CD4-positive, alpha-beta T cell treated with Interleukin-4 for 1 hour (primary cell): ENCODE results near the gene BCL11A.

Source experiments
- DNase-seq, 2 donors: peaks; one replicate each; pipeline ENCODE4 v3.0.0-alpha.2; 2020 to 2022

The BCL11A gene

DNA sequence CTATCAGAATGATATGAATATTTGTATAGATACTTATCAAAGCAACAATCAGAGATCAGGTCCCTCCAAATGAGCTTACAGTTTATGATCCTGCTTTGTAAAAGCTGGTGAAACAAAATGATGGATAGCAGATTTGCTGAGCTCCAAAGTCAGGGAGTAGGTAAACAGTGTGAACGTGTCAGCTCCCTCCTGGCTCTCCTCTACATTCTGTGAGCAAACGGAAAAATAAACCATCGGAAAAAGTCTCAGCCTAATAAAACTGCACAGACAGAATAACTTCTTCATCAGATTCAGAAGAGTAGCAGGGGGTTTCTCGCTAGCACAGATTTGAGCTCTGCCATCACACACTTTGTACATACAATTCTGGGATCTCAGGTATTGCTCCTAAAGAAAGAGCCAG, 51.3 kb downstream of the BCL11A start:
- no peak for DNase-seq

GRCh38 chr2:60500861-60501260, 52.6 kb downstream of the BCL11A start:
- no peak for DNase-seq

- no peak for DNase-seq
Observed at GRCh38 chr2:60499651-60500265, 53.7 kb downstream of the BCL11A start.

DNA sequence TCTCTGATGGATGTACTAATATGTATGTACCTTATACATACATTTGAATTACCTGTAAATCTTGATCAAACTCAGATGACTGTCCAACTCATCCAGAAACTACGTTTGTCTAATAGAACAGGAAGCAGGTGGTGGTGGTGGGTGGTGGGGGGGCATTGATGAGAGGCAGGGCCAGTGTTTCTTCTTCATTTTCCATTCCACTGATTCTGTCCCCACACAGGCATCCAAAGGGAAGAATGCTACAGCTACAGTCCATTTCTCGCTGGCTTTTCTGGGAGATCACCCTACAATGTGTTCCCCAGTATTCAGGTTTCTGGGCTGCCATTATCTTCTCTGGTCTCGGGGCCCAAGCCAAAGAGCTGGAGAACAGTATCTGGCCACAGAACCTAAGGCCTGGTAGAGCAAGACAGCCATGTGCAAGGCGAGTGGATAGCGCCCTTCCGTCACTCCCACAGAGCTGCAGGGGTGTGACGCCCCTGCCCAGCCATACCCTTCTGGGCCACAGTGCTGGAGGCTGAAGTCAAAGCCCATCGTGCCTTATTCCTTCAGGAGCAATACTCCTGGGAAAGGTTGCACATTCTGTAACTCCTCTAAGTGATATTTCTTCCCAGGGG, 54.5 kb downstream of the BCL11A start:
- DNase-seq = no peak

DNA sequence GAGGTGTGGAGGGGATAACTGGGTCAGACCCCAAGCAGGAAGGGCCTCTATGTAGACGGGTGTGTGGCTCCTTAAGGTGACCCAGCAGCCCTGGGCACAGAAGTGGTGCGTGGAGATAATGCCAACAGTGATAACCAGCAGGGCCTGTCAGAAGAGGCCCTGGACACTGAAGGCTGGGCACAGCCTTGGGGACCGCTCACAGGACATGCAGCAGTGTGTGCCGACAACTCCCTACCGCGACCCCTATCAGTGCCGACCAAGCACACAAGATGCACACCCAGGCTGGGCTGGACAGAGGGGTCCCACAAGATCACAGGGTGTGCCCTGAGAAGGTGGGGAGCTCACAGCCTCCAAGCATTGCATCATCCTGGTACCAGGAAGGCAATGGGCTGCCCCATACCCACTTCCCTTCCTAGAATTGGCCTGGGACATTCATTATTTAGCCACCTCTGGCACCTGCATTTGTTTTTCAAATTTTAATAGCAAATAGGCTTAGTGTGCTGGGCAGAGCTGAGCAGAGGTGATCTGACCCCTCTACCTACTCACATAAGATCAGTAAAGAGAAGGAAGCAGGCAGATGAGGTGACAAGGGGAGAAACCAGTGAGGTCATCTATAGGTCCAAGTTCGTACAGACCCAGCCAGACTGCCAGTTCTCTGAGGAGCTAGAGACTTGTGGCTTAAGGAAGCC, 55.2 kb downstream of the BCL11A start:
- DNase-seq = no peak

GRCh38 chr2:60497500-60497899, 56.0 kb downstream of the BCL11A start:
- no peak for DNase-seq

DNA sequence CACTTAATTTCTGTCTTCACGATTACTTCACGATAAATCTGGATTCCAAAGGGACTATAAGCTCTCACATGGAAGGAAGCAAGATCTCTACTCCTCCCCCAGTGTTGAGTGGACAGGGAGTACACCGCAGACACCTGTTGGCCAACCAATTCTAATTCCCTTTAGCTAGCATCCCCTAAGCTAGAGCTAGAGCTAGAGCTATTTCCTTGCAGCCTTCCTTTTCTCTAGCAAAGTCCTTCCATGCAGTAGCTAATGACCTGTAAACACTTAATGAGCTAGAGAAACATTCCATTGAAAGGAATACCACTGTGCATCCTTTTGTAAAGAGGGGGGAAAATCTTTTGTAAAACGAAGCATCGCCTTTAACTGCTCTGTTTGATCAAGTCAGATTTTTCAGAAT, 56.5 kb downstream of the BCL11A start:
- no peak for DNase-seq

DNA sequence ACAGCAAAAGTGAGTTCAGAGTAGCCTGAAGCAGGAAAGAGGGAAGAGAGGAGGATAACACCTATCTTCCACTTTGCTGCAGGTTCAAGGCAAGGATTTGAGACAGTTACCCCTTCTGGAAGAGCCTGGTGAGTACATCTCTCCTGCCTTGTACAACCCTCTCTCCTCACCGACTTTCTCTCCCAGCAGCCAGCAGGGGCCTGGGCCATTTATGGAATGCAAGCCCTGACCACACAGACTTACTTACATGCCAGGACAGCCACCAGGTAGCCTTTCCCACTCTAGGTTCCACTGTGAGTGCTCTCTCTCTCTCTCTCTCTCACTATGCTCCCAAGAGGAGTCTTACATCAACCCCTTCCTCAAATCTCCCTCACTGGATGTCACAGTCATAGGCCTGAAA, 57.0 kb downstream of the BCL11A start:
- no peak for DNase-seq

DNA sequence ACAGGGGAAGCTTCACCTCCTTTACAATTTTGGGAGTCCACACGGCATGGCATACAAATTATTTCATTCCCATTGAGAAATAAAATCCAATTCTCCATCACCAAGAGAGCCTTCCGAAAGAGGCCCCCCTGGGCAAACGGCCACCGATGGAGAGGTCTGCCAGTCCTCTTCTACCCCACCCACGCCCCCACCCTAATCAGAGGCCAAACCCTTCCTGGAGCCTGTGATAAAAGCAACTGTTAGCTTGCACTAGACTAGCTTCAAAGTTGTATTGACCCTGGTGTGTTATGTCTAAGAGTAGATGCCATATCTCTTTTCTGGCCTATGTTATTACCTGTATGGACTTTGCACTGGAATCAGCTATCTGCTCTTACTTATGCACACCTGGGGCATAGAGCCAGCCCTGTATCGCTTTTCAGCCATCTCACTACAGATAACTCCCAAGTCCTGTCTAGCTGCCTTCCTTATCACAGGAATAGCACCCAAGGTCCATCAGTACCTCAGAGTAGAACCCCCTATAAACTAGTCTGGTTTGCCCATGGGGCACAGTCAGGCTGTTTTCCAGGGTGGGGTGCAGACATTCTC, 58.3 kb downstream of the BCL11A start:
- no peak for DNase-seq

GRCh38 chr2:60493804-60494387, 59.6 kb downstream of the BCL11A start:
- DNase-seq = no peak

DNA sequence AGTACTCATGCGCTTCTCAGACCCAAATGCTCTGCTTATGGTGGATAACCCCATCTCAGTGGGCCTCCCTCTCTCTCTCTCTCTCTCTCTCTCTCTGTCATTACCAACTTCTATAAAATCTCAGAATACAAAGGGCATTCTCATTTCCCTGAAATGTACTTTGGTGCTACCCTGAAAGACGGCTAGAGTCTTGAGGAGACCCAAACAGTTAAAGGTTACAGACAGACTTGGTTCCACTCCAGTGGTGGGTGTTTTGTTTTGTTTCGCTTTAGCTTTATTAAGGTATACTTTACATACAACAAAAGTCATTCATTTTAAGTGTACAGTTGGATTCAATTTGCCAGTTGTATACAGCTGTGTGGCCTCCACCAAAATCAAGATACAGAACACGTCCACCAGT, 60.9 kb downstream of the BCL11A start:
- no peak for DNase-seq

DNA sequence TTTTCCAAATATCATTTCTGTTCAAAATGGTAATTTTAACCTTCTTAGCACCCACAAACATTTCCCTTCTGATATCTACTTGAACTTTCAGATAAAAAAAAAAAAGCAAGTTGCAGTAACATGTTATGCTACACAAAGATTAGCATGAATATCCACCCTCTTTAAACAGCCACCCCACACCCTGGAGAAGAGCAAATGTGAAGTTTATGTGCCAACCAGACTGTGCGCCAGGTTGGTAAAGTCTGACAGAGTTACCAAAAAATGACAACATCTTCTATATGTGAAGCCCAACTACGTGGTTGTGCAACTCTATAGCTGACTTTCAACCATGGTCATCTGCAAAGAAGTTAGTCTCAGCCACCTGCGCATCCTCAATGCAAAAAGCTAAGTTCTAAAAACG, 62.6 kb downstream of the BCL11A start:
- no peak for DNase-seq

GRCh38 chr2:60490441-60490840, 63.0 kb downstream of the BCL11A start:
- DNase-seq = no peak

DNA sequence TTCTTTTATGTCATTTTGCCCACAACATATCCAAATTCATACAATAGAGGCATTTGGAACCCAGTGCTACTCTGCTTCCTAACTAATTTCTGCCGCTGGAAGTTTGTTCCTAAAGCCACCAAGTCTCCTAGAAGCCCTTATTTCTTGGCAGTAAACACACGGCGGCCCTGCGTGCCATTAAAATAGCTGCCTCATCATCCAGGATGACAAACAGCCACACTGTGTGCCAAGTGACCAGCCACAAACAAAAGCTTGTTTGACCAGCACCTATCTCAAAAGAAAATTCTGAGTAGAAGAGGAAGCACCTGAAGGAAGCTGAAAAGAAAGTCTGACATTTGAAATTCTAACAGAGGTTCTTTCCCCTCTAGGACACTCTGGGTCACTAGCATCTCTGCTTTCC, 64.2 kb downstream of the BCL11A start:
- DNase-seq = no peak

GRCh38 chr2:60488291-60488690, 65.2 kb downstream of the BCL11A start:
- no peak for DNase-seq

DNA sequence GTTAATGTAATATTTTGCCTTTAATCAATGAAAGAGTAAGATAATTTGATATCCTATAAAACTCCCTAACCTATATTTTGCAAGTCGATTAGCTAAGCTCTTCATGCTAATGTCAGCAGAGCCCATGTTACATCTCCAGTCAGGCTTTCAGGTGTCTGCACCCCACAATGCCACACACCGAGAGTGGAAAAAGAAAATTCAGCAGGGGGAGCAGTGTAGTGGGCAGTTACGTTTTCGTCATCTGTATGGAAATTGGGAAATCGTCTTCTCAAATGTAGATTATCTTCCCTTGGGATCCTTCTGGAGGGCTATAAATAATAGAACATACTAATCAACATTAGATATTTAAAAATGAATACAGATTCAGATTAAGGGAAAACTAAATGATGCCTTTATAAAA, 66.3 kb downstream of the BCL11A start:
- DNase-seq = no peak

DNA sequence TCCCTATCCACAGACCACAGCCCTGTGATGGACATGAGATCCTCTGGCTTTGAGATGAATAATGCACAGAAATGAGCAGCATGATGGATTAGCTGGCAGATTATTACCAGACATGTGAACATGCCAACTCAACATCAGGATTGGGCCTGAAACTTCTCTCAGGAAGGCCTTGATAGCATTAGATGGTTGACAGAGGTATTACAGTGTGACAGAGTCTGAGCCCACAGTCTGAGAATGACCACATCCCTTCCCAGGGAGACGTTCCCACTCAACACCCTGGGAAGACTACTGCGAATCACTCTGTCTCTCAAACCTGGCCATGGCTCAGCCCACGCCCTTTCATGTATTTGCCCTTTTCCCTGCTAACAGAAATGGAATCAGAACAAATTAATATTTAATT, 66.9 kb downstream of the BCL11A start:
- DNase-seq = no peak

DNA sequence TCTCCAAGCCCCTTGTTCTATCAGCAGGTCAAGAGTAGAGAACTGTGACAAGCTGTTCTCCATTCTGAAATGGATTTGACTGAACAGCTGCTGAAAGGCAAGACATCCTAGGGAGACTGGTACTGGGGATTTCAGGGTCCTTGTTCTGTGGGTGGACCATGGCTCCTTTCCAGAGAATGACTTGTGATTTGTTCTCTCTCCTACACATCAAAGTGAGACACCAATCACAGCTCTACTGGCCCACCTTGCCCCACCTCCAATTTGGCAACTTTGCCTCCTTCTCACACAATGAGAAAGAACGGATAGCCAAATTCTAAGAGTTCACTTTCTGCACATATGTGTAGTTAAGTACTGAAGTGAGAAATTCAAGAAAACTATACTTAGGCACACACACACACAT, 67.4 kb downstream of the BCL11A start:
- DNase-seq = no peak

DNA sequence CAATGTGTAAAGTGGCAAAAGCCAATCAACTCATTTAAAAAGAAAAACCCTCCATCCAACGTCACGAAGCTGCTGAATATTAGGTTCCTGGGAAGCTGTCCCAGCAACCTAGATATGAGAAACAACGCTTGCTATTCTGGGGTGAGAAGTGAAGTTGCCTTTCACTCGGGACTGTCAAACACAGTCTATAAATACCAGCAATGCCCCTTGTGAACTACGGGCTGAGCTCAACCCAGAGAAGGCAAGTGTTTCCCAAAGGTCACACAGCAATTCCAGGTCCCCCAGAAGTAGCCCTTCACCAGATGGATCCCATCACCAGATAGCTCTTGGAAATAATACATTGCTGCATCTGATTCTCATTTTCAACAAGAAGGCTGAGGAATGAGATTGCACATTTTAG, 67.9 kb downstream of the BCL11A start:
- DNase-seq = no peak

- no peak for DNase-seq
Observed at GRCh38 chr2:60485055-60485454, 68.4 kb downstream of the BCL11A start.

DNA sequence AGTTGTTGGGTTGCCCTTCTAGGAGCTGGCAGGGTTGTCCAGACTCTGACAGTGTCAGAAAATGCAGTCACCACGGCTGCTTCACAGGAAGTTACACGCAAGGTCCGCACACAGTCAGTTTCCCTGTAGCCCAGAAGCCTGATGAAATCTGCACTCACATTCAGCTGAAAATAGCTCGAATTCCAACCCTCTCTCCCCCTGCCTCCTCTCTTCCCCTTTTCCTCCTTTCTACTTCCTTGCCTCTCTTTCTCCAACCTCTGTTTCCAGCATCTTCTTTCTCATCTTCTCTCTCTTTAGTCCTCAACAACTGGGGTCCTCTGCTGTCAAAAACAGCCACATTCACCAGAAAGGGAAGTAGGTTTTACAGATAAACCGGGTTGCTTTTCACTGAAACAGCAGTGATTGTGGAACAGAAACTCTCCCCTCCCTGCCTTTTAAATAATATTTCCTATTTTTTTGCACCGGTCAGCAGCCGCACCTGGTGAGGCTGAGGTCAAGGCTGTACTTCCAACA, 69.3 kb downstream of the BCL11A start:
- peak in 1 of 2 donors; percentile 59 for DNase-seq

DNA sequence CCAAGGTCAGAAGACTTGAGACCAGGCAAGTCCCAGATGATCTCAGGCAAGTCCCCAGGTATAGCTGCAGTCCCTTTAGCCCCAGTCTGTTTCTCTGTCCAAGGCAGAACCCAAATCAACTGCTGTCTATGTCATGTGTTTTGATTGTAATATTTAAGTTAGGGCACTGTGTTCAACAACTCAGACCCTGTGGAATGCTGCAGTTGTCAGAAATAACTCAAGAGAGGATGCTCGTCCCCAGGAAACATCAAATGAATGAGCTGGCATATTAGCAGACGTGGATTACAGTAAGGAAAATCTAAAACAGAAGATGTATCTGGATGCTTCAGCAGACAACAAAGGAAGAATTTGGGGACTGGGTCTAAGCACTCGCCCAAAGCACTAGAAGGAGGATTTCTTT, 70.1 kb downstream of the BCL11A start:
- no peak for DNase-seq

GRCh38 chr2:60482222-60482621, 71.2 kb downstream of the BCL11A start:
- no peak for DNase-seq

GRCh38 chr2:60481257-60481656, 72.2 kb downstream of the BCL11A start:
- DNase-seq = no peak
